Activated CD4-positive, alpha-beta memory T cell treated with anti-CD3 and anti-CD28 coated beads, Interleukin-2, amount 10 ng/mL, durations not matched to agents 7 days and 5 days (primary cell): ENCODE results near the gene FADS2. TPM values are rescaled to one million over a fixed set of nuclear protein-coding genes. Genes with fewer than 3 reads are reported as not detected.
A peak's percentile ranks its signal among the peaks of the same experiment; 100 is the strongest.
"Not testable (repeated sequence)": the region's sequence is repeated elsewhere in the genome, so short reads cannot be mapped to it uniquely, and the experiment has no call there.

Experiments
- CTCF ChIA-PET: fragments of 350-600 bp; sonication (Branson Sonifier 250); formaldehyde crosslinking; loops from one replicate; lab custom pipeline; 2021; ENCODE audit warnings: antibody characterized with exemption, inconsistent platforms; lab: Charles Lee
- POLR2A ChIA-PET: fragments of 350-600 bp; sonication (Branson Sonifier 250); formaldehyde crosslinking; loops from one replicate; lab custom pipeline; 2021; ENCODE audit warnings: antibody characterized with exemption; lab: Charles Lee
- DNase-seq: peaks from one replicate; pipeline ENCODE4 v3.0.0-alpha.2; 2020
- H3K27ac Mint-ChIP-seq: one replicate; pipeline ENCODE4 v1.8.0; 2021; ENCODE audit warnings: mild to moderate bottlenecking, mixed read lengths
- H3K27me3 Mint-ChIP-seq: one replicate; pipeline ENCODE4 v1.8.0; 2021; ENCODE audit warnings: mixed read lengths
- H3K36me3 Mint-ChIP-seq: one replicate; pipeline ENCODE4 v1.8.0; 2021; ENCODE audit warnings: low read depth, mixed read lengths
- H3K4me1 Mint-ChIP-seq: one replicate; pipeline ENCODE4 v1.8.0; 2021; ENCODE audit warnings: mixed read lengths
- H3K4me3 Mint-ChIP-seq: one replicate; pipeline ENCODE4 v1.8.0; 2021; ENCODE audit warnings: mild to moderate bottlenecking, mixed read lengths
- H3K9me3 Mint-ChIP-seq: one replicate; pipeline ENCODE4 v1.8.0; 2021; ENCODE audit warnings: mixed read lengths
- total RNA-seq, 2 experiments: library from RNA; stranded (reverse); gene quantifications; one replicate each; pipeline ENCODE4 v1.2.3, GENCODE V29; 2021

The FADS2 gene
- total RNA-seq, 2 experiments from 2014 or later, result 251 to 253 TPM

DNA sequence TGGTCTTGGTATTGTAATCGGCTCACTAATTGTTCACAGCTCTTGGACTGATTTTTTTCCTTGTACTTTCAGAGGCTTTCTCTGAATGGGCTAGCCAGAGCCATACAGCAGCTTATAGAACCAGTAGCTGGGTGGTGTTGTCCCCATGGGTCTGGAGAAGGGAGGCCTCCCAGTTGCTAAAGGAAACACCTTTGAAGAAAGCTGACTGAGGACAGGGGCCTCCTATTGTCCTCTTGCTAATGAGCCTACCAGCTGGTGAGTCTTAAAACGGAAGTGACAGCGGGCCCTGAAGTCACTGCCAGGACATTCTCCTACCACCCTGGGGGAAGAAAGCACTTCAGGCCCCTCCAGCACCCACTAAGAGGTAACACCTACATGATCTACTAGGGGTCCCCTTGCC lies 53.3 kb downstream of the FADS2 start:
- Mint-ChIP-seq H3K27ac (no peak overlapping the region), H3K4me3 (no peak overlapping the region), H3K27me3 (no peaks in the 10 kb centered on the region), H3K36me3 (no peaks in the 10 kb centered on the region), H3K9me3 (no peaks in the 10 kb centered on the region), H3K4me1 (no peaks in the 10 kb centered on the region)
- ChIA-PET POLR2A (no interaction called here), CTCF (interaction anchor here (1.2 to 1.5 kb wide), 5 partner anchors 11 to 201 kb away, joined by 3 to 5 read pairs (median 4); no protein-coding TSS in a partner anchor)
- DNase-seq, result no peak

DNA sequence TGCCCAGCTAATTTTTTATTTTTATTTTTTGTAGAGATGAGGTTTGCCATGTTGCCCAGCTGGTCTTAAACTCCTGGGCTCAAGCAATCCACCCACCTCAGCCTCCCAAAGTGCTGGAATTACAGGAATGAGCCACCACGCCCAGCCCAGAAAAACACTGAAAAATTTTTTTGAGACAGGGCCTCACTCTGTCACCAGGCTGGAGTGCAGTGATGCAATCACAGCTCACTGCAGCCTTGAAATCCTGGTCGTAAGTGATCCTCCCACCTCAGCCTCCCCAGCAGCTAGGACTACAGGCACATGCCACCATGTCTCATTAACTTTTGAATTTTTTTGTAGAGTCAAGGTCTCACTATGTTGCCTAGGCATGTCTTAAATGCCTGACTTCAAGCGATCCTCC lies 54.2 kb downstream of the FADS2 start:
- H3K36me3 Mint-ChIP-seq, H3K27ac Mint-ChIP-seq, H3K4me1 Mint-ChIP-seq, H3K4me3 Mint-ChIP-seq, H3K9me3 Mint-ChIP-seq, H3K27me3 Mint-ChIP-seq, DNase-seq: not testable (repeated sequence)
- POLR2A ChIA-PET, result interaction anchor here (0.9 kb wide), 1 partner anchor 12 kb away, joined by 3 read pairs; no protein-coding TSS in a partner anchor
- CTCF ChIA-PET, result interaction anchor here (1.2 to 1.4 kb wide), 3 partner anchors 11 to 64 kb away, joined by 3 to 4 read pairs (median 4); no protein-coding TSS in a partner anchor

DNA sequence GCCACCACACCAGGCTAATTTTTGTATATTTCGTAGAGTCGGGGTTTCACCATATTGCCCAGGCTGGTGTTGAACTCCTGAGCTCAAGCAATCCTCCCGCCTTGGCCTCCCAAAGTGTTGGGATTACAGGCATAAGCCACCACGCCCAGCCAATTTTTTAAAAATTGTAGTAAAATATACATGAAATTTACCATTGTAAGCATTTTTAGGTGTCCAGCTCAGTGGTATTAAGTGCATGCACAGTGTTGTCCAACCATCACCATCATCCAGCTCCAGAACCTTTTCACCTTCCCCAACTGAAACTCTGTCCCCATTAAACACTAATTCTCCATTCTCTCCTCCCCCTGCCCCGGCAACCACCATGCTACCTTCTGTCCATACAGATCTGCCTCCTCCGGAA lies 54.8 kb downstream of the FADS2 start:
- Mint-ChIP-seq H3K4me3 (no peak overlapping the region), H3K27ac (no peak overlapping the region), H3K27me3 (no peaks in the 10 kb centered on the region), H3K36me3 (no peaks in the 10 kb centered on the region), H3K9me3 (no peaks in the 10 kb centered on the region), H3K4me1 (no peaks in the 10 kb centered on the region)
- ChIA-PET POLR2A (interaction anchor here (0.9 kb wide), 1 partner anchor 12 kb away, joined by 3 read pairs; no protein-coding TSS in a partner anchor), CTCF (interaction anchor here (1.2 kb wide), 1 partner anchor 12 kb away, joined by 3 read pairs; no protein-coding TSS in a partner anchor)
- DNase-seq, result no peak

DNA sequence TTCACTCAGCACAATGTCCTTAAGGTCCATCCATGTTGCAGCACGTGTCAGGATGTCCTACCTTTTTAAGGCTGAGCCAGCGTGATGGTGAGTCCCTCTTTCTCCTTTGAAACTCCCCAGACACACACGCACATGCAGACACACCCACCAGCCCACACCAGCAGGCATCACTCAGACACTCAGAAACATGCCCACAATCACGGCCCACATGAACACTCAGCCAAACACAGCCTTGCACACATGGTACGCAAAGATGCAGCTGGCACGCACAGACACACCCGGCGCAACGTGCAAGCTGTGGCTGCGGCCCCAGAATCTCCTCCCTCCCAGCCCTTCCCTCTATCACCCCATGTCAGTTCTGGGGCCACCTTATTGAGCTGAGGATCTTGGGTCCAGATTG lies 55.2 kb downstream of the FADS2 start:
- Mint-ChIP-seq H3K9me3 (no peaks in the 10 kb centered on the region), H3K27ac (no peak overlapping the region), H3K4me3 (no peak overlapping the region), H3K36me3 (no peaks in the 10 kb centered on the region), H3K27me3 (no peaks in the 10 kb centered on the region), H3K4me1 (no peaks in the 10 kb centered on the region)
- ChIA-PET POLR2A (interaction anchor here (0.6 to 0.9 kb wide), 2 partner anchors 13 to 20 kb away, joined by 3 read pairs; no protein-coding TSS in a partner anchor), CTCF (interaction anchor here (1.2 to 4.0 kb wide), 2 partner anchors 12 to 15 kb away, joined by 3 to 16 read pairs; no protein-coding TSS in a partner anchor)
- DNase-seq, result no peak

DNA sequence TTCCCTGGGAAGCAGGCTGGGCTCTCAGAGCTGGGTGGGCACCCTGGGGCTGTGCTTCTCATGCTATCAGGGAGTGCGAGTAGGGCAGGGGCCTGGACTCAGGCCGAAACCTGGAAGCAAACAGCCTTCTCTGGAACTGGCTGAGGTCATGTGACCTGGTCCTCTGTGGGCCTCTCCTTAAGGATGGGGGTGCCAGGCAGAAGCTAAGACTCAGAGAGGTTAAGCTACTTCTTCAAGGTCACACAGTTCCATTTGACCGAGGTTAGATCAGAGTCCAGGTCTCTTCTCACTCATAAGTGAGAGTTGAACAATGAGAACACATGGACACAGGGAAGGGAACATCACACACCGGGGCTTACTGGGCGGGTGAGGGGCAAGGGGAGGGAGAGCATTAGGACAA lies 55.8 kb downstream of the FADS2 start:
- H3K36me3 Mint-ChIP-seq, result no peaks in the 10 kb centered on the region
- no peaks in the 10 kb centered on the region for H3K4me1 Mint-ChIP-seq
- DNase-seq, result no peak
- no peaks in the 10 kb centered on the region for H3K9me3 Mint-ChIP-seq
- H3K27me3 Mint-ChIP-seq, result no peaks in the 10 kb centered on the region
- ChIA-PET POLR2A (interaction anchor here (0.6 kb wide), 1 partner anchor 19 kb away, joined by 3 read pairs; no protein-coding TSS in a partner anchor), CTCF (interaction anchor here (1.1 to 4.0 kb wide), 3 partner anchors 12 to 15 kb away, joined by 3 to 16 read pairs (median 3); no protein-coding TSS in a partner anchor)
- no peak overlapping the region for H3K4me3 Mint-ChIP-seq
- H3K27ac Mint-ChIP-seq, result no peak overlapping the region

DNA sequence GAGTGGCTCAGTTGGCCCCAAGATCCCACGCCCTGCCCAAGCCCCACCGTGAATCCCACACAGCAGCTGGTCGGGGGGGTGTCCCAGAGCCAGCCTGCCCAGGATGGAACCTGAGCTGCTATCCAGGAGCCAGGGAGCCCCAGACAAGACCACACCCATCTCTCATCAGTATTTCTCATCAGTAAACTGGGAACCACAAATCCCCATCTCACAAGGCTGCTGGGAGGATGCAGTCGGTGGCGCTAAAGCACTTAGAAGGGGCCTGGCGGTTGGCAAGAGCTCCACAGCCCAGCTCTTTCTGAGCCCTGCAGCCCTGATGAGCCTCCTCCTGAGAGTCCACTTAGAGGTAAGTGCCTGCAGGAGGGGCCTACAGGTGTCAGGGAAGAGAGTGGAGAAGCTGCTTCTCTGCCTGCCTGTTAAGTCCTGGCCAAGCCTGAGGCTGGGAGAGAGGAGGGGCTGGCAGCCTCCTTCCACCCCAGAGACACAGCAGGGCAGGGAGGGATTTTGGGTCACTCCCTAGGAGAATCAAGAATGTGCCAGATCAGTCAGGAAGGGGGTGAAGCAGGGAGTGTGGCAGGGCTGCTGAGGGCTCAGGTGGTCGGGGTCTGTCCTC lies 57.2 kb downstream of the FADS2 start:
- H3K9me3 Mint-ChIP-seq, result no peaks in the 10 kb centered on the region
- ChIA-PET CTCF (interaction anchor here (1.1 to 4.0 kb wide), 2 partner anchors 11 to 13 kb away, joined by 3 to 16 read pairs; no protein-coding TSS in a partner anchor), POLR2A (interaction anchor here (1.7 kb wide), 1 partner anchor 83 kb away, joined by 5 read pairs; the partner anchor contains the start of gene FTH1)
- DNase-seq, result no peak
- no peaks in the 10 kb centered on the region for H3K36me3 Mint-ChIP-seq
- no peaks in the 10 kb centered on the region for H3K4me1 Mint-ChIP-seq
- no peaks in the 10 kb centered on the region for H3K27me3 Mint-ChIP-seq
- no peak overlapping the region for H3K4me3 Mint-ChIP-seq
- H3K27ac Mint-ChIP-seq, result no peak overlapping the region

DNA sequence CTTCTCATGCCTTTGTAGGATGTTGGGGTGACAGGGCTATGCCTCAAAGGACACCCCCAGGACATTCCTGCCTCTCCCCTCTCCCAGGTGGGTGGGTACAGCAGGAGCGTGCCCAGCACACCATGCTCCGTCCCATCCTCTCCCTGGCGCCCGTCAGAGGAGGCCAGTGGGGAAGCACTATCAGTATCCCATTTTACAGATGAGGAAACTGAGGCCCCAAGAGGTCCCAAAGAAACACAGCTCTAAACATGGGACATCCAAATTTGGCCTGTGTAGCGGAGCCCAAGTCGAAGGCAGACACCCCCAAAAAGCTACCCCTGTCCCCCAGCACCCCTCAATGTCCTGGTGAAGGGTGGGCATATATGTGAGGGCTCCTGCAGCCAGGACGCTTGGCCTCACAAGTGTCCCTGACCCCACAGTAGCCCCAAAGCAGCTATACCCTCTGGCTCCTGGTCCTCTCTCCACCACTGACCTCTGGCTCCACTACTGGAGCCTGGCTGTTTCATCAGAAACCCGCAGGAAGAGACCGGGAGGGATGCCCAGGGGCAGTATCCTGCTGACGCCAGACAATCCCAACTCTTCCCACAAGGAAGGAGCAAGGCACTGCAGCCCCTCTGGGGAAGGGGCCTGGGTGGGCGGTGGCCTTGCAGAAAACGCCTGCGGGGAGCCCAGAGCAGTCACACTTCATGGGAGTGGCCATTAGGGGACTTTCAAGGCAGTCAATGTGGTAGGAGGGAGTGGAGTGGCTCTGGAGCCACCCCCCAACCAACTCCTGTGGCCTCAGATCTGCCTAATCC lies 57.9 kb downstream of the FADS2 start:
- Mint-ChIP-seq H3K9me3 (no peaks in the 10 kb centered on the region), H3K27ac (no peak overlapping the region), H3K27me3 (peaks cover 1% of the 10 kb centered on the region), H3K4me3 (no peak overlapping the region), H3K4me1 (peaks cover 2% of the 10 kb centered on the region), H3K36me3 (no peaks in the 10 kb centered on the region)
- ChIA-PET POLR2A (interaction anchor here (1.7 kb wide), 1 partner anchor 82 kb away, joined by 5 read pairs; the partner anchor contains the start of gene FTH1), CTCF (interaction anchor here (4.0 kb wide), 1 partner anchor 13 kb away, joined by 16 read pairs; no protein-coding TSS in a partner anchor)
- no peak for DNase-seq

DNA sequence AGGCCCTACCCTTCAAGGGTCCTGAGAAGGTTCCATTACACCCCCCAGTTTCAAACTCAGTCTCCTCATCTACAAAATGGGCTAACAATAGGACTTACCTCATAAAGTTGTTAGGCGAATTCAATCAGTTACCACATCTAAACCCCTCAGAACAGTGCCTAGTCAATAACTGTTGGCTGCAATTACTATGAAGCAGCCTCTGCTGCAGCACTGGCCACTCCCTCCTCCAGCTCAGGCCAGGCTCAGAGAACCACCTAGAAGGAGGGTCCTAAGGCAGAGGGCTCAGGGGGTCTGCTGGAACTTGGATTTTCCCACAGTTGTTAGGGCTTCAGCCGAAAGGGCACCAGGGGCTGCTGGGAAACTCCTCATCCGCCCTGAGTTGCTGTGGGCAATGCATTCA lies 58.5 kb downstream of the FADS2 start:
- H3K27ac Mint-ChIP-seq, result no peak overlapping the region
- H3K27me3 Mint-ChIP-seq, result peaks cover 1% of the 10 kb centered on the region
- no peaks in the 10 kb centered on the region for H3K36me3 Mint-ChIP-seq
- POLR2A ChIA-PET, result no interaction called here
- no peaks in the 10 kb centered on the region for H3K9me3 Mint-ChIP-seq
- DNase-seq, result no peak
- H3K4me1 Mint-ChIP-seq, result peaks cover 2% of the 10 kb centered on the region
- CTCF ChIA-PET, result interaction anchor here (4.0 kb wide), 1 partner anchor 12 kb away, joined by 16 read pairs; no protein-coding TSS in a partner anchor
- H3K4me3 Mint-ChIP-seq, result no peak overlapping the region

DNA sequence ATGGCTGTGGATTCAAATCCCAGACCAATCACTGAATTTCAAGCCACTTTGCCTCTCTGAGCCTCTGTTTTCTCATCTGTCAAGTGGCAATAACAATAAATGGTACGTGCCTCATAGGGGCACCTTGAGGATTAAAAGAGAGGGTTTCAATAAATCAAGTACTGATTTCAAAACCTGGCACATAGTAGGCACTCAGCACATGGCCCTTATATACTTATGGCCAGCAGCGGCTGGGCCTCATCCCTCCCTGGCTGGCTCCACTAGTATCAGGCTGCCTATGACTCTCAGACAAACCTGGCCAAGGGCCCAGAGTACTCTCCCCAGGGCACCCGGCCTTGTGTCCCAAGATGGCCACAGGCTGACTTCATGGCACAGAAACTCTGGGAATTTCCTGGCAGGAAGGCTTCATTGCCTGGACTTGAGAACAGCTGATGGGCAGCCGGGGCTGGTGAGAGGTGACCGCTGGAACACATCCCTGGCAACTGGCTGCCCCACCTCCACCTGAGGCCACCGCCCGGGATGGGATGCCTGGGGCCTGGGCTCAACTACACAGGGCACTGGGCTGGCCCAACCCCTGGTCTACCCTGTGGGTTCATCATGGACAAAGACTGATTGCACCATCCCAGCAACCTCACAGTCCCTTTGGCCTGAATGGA lies 59.9 kb downstream of the FADS2 start:
- H3K9me3 Mint-ChIP-seq, result no peaks in the 10 kb centered on the region
- H3K27ac Mint-ChIP-seq, result no peak overlapping the region
- no peak for DNase-seq
- POLR2A ChIA-PET, result no interaction called here
- no peaks in the 10 kb centered on the region for H3K36me3 Mint-ChIP-seq
- CTCF ChIA-PET, result interaction anchor here (1.0 kb wide), 1 partner anchor 220 kb away, joined by 3 read pairs; no protein-coding TSS in a partner anchor
- H3K4me3 Mint-ChIP-seq, result no peak overlapping the region
- peaks cover 2% of the 10 kb centered on the region for H3K4me1 Mint-ChIP-seq
- H3K27me3 Mint-ChIP-seq, result peaks cover 3% of the 10 kb centered on the region

DNA sequence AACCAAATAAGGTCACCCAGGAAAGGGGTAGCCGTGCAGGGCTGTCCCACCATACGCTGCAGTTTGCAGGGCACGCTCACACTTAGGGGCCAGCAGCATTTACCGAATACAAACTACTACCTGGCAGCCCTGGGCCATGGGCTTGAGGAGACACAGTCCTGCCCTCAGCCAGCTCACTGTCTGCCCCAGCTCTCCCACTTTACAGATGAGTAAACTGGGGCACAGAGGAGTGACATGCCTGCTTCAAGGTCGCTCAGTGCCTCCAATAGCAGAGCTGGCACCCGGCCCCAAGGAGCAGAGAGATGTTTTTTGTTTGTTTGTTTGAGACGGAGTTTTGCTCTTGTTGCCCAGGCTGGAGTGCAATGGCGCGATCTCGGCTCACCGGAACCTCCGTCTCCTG lies 60.5 kb downstream of the FADS2 start:
- Mint-ChIP-seq H3K9me3 (no peaks in the 10 kb centered on the region), H3K36me3 (no peaks in the 10 kb centered on the region), H3K27ac (no peak overlapping the region), H3K4me1 (peaks cover 2% of the 10 kb centered on the region), H3K4me3 (no peak overlapping the region), H3K27me3 (peaks cover 3% of the 10 kb centered on the region)
- POLR2A ChIA-PET, result no interaction called here
- CTCF ChIA-PET, result interaction anchor here (1.0 kb wide), 1 partner anchor 219 kb away, joined by 3 read pairs; no protein-coding TSS in a partner anchor
- DNase-seq, result no peak

DNA sequence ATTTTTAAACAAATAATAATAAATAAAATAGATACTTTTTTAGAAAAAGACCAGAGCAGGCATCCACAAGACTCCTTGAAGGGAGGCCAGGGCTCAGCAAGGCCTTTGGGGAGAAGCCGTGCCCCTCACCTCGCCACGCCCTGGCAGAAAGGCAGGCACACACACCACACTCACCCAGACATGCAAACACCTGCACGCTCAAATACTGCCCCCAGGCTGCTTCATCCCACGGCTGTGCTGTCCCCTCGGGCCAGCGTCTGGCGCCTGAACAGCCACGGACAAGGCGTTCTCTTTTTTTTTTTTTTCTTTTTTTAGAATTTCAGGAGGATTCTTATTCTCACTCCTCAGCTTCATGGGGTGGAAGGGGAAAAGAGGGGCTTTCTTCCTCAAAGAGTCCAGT lies 61.7 kb downstream of the FADS2 start:
- Mint-ChIP-seq H3K27me3 (peaks cover 3% of the 10 kb centered on the region), H3K4me3 (peak overlapping the region; percentile 44)

More for the DNA sequence above, 61.7 kb downstream of the FADS2 start:
- DNase-seq, result no peak
- ChIA-PET POLR2A (interaction anchor here (1.0 kb wide), 1 partner anchor 61 kb away, joined by 4 read pairs; the partner anchor contains the start of gene FADS2), CTCF (interaction anchor here (2.0 to 2.7 kb wide), 2 partner anchors 92 to 192 kb away, joined by 9 to 14 read pairs; no protein-coding TSS in a partner anchor)
- H3K36me3 Mint-ChIP-seq, result no peaks in the 10 kb centered on the region
- no peaks in the 10 kb centered on the region for H3K9me3 Mint-ChIP-seq
- H3K4me1 Mint-ChIP-seq, result peaks cover 2% of the 10 kb centered on the region
- H3K27ac Mint-ChIP-seq, result no peak overlapping the region
